ENCODE measurements around the gene JPT2.

DNA sequence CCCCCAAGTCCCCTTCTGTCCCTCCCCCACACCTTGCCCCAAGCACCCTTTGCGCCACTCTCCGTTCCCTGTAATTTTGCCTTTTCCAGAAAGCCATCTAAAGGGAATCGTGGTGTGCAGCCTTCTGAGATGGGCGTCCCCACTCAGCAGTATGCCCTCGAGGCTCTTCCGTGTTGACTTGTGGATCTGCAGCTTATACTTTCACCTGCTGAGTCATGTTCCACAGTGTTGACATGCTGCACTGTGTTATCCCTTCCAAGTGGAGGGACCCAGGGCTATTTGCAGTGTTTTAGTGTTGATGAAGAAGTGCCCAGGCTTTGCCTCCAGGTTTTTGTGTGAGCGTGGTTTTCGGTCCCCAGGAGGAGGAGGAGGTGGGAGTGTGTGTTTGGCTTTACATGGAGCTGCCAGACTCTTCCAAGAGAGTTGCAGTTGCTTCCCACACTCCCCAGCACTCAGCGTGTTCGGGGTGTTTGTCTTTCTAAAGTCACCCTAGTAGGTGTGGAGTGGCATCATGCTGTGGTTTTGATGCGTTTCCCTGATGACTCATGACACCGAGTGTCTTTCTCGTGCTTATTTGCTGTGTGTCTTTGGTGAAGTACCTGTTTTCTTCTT, 32.1 kb upstream of the JPT2 start:
- TF ChIP-seq CTCF (conservative IDR thresholded peaks at IDR 0.05; ENCODE audit: low read depth in 2 of 2) = no peak
- TF ChIP-seq EZH2 (IDR thresholded peaks at IDR 0.05; ENCODE audit: low read depth, unreplicated experiment) = no peak
- TF ChIP-seq POLR2AphosphoS5 (IDR thresholded peaks at IDR 0.05; ENCODE audit: low read depth) = no peak
- no peak for TF ChIP-seq CREB1 (CRISPR knock-in tag; IDR thresholded peaks at IDR 0.05; ENCODE audit: low read depth)
- TF ChIP-seq, protein P1, sequence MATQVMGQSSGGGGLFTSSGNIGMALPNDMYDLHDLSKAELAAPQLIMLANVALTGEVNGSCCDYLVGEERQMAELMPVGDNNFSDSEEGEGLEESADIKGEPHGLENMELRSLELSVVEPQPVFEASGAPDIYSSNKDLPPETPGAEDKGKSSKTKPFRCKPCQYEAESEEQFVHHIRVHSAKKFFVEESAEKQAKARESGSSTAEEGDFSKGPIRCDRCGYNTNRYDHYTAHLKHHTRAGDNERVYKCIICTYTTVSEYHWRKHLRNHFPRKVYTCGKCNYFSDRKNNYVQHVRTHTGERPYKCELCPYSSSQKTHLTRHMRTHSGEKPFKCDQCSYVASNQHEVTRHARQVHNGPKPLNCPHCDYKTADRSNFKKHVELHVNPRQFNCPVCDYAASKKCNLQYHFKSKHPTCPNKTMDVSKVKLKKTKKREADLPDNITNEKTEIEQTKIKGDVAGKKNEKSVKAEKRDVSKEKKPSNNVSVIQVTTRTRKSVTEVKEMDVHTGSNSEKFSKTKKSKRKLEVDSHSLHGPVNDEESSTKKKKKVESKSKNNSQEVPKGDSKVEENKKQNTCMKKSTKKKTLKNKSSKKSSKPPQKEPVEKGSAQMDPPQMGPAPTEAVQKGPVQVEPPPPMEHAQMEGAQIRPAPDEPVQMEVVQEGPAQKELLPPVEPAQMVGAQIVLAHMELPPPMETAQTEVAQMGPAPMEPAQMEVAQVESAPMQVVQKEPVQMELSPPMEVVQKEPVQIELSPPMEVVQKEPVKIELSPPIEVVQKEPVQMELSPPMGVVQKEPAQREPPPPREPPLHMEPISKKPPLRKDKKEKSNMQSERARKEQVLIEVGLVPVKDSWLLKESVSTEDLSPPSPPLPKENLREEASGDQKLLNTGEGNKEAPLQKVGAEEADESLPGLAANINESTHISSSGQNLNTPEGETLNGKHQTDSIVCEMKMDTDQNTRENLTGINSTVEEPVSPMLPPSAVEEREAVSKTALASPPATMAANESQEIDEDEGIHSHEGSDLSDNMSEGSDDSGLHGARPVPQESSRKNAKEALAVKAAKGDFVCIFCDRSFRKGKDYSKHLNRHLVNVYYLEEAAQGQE (IDR thresholded peaks at IDR 0.05; ENCODE audit: unreplicated experiment) = no peak
- no peak for TF ChIP-seq ZNF331 (CRISPR knock-in tag; IDR thresholded peaks at IDR 0.05; ENCODE audit: low read depth)
